Neural cell (in vitro differentiated cells): ENCODE measurements around the gene DRD5. TPM values are rescaled to one million over a fixed set of nuclear protein-coding genes. Genes with fewer than 3 reads are reported as not detected.
"Not testable (repeated sequence)": the region's sequence is repeated elsewhere in the genome, so short reads cannot be mapped to it uniquely, and the experiment has no call there.

Experiments used
- H2AFZ ChIP-seq: fragments of 200-600, 300-800 bp; sonication (generic), shearing (Covaris generic); 2 replicates; pipeline ENCODE4 v1.6.0; 2014; ENCODE audit warnings: low read depth, mild to moderate bottlenecking, antibody characterized with exemption, low read length, moderate library complexity
- H3F3A ChIP-seq: fragments of 200-600 bp; shearing (Covaris generic); 2 replicates; pipeline ENCODE4 v1.6.1; 2016; ENCODE audit warnings: mild to moderate bottlenecking, moderate library complexity, mixed read lengths, antibody characterized with exemption, low read length; ENCODE audit not compliant: insufficient read depth, poor library complexity, severe bottlenecking
- H3K27ac ChIP-seq: fragments of 200-600, 300-800 bp; sonication (generic), shearing (Covaris generic); 2 replicates; pipeline ENCODE4 v1.5.1; 2014; ENCODE audit warnings: mild to moderate bottlenecking, low read length, moderate library complexity
- H3K27me3 ChIP-seq: fragments of 300-800, 200-600 bp; sonication (generic), shearing (Covaris generic); 2 replicates; pipeline ENCODE4 v1.6.0; 2014; ENCODE audit warnings: mild to moderate bottlenecking, low read depth, low read length, moderate library complexity; ENCODE audit not compliant: insufficient read depth
- H3K36me3 ChIP-seq: fragments of 300-800, 200-600 bp; sonication (generic), shearing (Covaris generic); 2 replicates; pipeline ENCODE4 v1.5.1; 2014; ENCODE audit warnings: mild to moderate bottlenecking, antibody characterized with exemption, low read length, moderate library complexity; ENCODE audit not compliant: insufficient read depth
- H3K4me2 ChIP-seq: fragments of 300-800, 200-600 bp; sonication (generic), shearing (Covaris generic); 2 replicates; pipeline ENCODE4 v1.6.0; 2014; ENCODE audit warnings: mild to moderate bottlenecking, low read length
- H3K4me3 ChIP-seq: fragments of 300-800, 200-600 bp; sonication (generic), shearing (Covaris generic); 2 replicates; pipeline ENCODE4 v1.5.1; 2014; ENCODE audit warnings: mild to moderate bottlenecking, low read length, moderate library complexity
- H3K79me2 ChIP-seq: fragments of 200-600 bp; shearing (Covaris generic); replicated peaks from 2 replicates; pipeline ENCODE4 v1.6.0; 2014; ENCODE audit warnings: mild to moderate bottlenecking, low read length, moderate library complexity; ENCODE audit not compliant: insufficient read depth
- H3K9ac ChIP-seq: fragments of 300-800, 200-600 bp; sonication (generic), shearing (Covaris generic); 2 replicates; pipeline ENCODE4 v1.6.1; 2016; ENCODE audit warnings: mild to moderate bottlenecking, low read length, mixed read lengths
- H3K9me2 ChIP-seq: fragments of 200-600 bp; shearing (Covaris generic); 2 replicates; pipeline ENCODE4 v1.6.1; 2016; ENCODE audit warnings: mild to moderate bottlenecking, low read length, mixed read lengths; ENCODE audit not compliant: insufficient read depth
- H3K9me3 ChIP-seq: fragments of 200-600, 300-800 bp; sonication (generic), shearing (Covaris generic); 2 replicates; pipeline ENCODE4 v1.6.1; 2016; ENCODE audit warnings: mild to moderate bottlenecking, mixed run types, low read length, moderate library complexity, mixed read lengths
- H4K20me1 ChIP-seq: fragments of 200-600 bp; shearing (Covaris generic); 2 replicates; pipeline ENCODE4 v1.6.1; 2016; ENCODE audit warnings: mild to moderate bottlenecking, mixed run types; ENCODE audit not compliant: insufficient read depth
- CTCF ChIP-seq: fragments of 450-650 bp; IDR thresholded peaks from 2 replicates; pipeline ENCODE4 v1.5.1; 2014; ENCODE audit warnings: antibody characterized with exemption, mild to moderate bottlenecking, moderate library complexity; ENCODE audit not compliant: poor library complexity, severe bottlenecking
- EP300 ChIP-seq: fragments of 450-650 bp; conservative IDR thresholded peaks from 2 replicates; pipeline ENCODE4 v1.6.1; 2014; ENCODE audit warnings: antibody characterized with exemption, mild to moderate bottlenecking, moderate library complexity; ENCODE audit not compliant: poor library complexity, severe bottlenecking
- EZH2 ChIP-seq: fragments of 200-600, 300-800 bp; shearing (Covaris generic), sonication (generic); IDR thresholded peaks from 2 replicates; pipeline ENCODE4 v1.6.1; 2014; ENCODE audit warnings: antibody characterized with exemption, low read length, borderline replicate concordance, mild to moderate bottlenecking; ENCODE audit not compliant: insufficient read depth, poor library complexity, severe bottlenecking
- MXI1 ChIP-seq: fragments of 450-650 bp; conservative IDR thresholded peaks from 2 replicates; pipeline ENCODE4 v1.6.1; 2014; ENCODE audit warnings: antibody characterized with exemption, mild to moderate bottlenecking; ENCODE audit not compliant: poor library complexity, severe bottlenecking
- POLR2AphosphoS5 ChIP-seq: IDR thresholded peaks from 2 replicates; pipeline ENCODE4 v1.6.1; 2012
- RAD21 ChIP-seq: fragments of 450-650 bp; conservative IDR thresholded peaks from 2 replicates; pipeline ENCODE4 v1.6.1; 2014; ENCODE audit warnings: antibody characterized with exemption, mild to moderate bottlenecking, moderate library complexity
- REST ChIP-seq: IDR thresholded peaks from 2 replicates; pipeline ENCODE4 v1.6.1; 2012; ENCODE audit warnings: borderline replicate concordance
- SMC3 ChIP-seq: fragments of 450-650 bp; conservative IDR thresholded peaks from 2 replicates; pipeline ENCODE4 v1.6.1; 2014; ENCODE audit warnings: antibody characterized with exemption, mild to moderate bottlenecking, moderate library complexity; ENCODE audit not compliant: poor library complexity
- TAF1 ChIP-seq: IDR thresholded peaks from 2 replicates; pipeline ENCODE4 v1.6.1; 2012; ENCODE audit warnings: low read depth
- polyA plus RNA-seq: library from polyadenylated mRNA; depleted of rRNA; stranded (reverse); fragments of >200 nt; gene quantifications from 2 replicates; pipeline ENCODE4 v1.2.3, GENCODE V29; 2014

Gene DRD5
- polyA plus RNA-seq, 1 donor from 2014 or later: 0.33 TPM

GRCh38 chr4:9735515-9735914 is 45.9 kb upstream of the DRD5 start:
- H3K9me3 ChIP-seq: no peaks in the 10 kb centered on the region
- H3K27me3 ChIP-seq: no peaks in the 10 kb centered on the region
- no peaks in the 10 kb centered on the region for H3K36me3 ChIP-seq
- H2AFZ ChIP-seq: no peak overlapping the region
- no peak overlapping the region for H3K9ac ChIP-seq
- H4K20me1 ChIP-seq: no peaks in the 10 kb centered on the region
- no peak overlapping the region for H3K4me2 ChIP-seq
- no peak overlapping the region for H3K4me3 ChIP-seq
- no peaks in the 10 kb centered on the region for H3K9me2 ChIP-seq
- no peaks in the 10 kb centered on the region for H3F3A ChIP-seq
- H3K79me2 ChIP-seq: no peaks in the 10 kb centered on the region
- TF ChIP-seq TAF1 (no peak), POLR2AphosphoS5 (no peak), CTCF (no peak), EP300 (no peak), MXI1 (no peak), SMC3 (no peak), RAD21 (no peak), EZH2 (no peak), REST (no peak)
- no peak overlapping the region for H3K27ac ChIP-seq

- not testable (repeated sequence) for H3K27ac ChIP-seq, H2AFZ ChIP-seq, H3K9me3 ChIP-seq, H3K9ac ChIP-seq, H3K9me2 ChIP-seq, H3K79me2 ChIP-seq, H3K4me2 ChIP-seq, H3F3A ChIP-seq, H3K36me3 ChIP-seq, H3K27me3 ChIP-seq, H3K4me3 ChIP-seq, H4K20me1 ChIP-seq
Measured at GRCh38 chr4:9737280-9737679, 44.2 kb upstream of the DRD5 start.

- not testable (repeated sequence) for H3F3A ChIP-seq, H3K79me2 ChIP-seq, H3K27me3 ChIP-seq, H3K9me3 ChIP-seq, H3K9me2 ChIP-seq, H3K4me2 ChIP-seq, H3K9ac ChIP-seq, H4K20me1 ChIP-seq, H3K27ac ChIP-seq, H2AFZ ChIP-seq, H3K4me3 ChIP-seq, H3K36me3 ChIP-seq
Measured at GRCh38 chr4:9743789-9744188, 37.6 kb upstream of the DRD5 start.
